Measurements from ENCODE around the gene WNT6.

DNA sequence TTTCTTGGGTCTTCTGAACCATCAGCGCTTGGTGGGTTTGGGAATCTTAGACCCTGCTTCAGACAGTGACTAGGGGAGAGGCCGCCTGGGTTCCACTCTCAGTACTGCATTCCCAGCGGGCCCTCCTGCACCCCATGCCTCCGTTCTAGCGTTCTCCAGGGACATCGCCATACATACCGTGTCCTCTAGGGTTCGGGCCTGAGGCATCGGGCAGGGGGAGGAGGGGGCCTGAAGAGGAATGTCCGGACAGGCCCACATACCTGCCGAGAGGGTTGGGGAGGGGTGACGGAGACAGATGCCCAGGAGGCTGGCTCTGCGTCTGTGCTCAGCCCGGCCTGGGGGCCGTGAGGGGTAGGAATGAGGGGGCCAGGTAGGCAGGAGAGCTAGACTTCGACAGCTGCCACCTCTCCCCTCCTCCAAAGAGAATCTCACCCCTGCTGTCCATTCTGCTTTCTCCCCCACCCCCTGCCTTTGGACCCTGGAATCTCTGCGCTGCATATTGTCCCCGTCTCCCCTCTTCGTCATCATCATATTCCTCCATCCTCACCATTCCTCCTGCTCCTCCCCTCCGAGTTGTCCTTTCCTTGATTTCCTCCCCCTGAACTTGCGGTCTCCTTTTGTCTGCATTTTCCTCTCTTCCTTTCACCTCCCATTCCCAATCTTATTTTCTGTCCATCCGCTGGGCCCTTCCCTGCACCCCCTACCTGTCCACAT is 13.2 kb downstream of the WNT6 start:
- TF ChIP-seq POLR2A (IDR thresholded peaks at IDR 0.05; ENCODE audit: control extremely low read depth in 1 of 2, low read depth in 2 of 2, low read length in 2 of 2) (no peak), KDM1A (IDR thresholded peaks at IDR 0.05; ENCODE audit: borderline replicate concordance, low read length) (no peak), KDM4A (IDR thresholded peaks at IDR 0.05; ENCODE audit: low read depth, low read length, severe bottlenecking) (no peak), PHF8 (conservative IDR thresholded peaks at IDR 0.05; ENCODE audit: low read depth, low read length) (no peak), SIX5 (IDR thresholded peaks at IDR 0.05; ENCODE audit: low read depth, low read length) (no peak), CHD2 (IDR thresholded peaks at IDR 0.05; ENCODE audit: low read length) (no peak)
- TF ChIP-seq, protein P1, sequence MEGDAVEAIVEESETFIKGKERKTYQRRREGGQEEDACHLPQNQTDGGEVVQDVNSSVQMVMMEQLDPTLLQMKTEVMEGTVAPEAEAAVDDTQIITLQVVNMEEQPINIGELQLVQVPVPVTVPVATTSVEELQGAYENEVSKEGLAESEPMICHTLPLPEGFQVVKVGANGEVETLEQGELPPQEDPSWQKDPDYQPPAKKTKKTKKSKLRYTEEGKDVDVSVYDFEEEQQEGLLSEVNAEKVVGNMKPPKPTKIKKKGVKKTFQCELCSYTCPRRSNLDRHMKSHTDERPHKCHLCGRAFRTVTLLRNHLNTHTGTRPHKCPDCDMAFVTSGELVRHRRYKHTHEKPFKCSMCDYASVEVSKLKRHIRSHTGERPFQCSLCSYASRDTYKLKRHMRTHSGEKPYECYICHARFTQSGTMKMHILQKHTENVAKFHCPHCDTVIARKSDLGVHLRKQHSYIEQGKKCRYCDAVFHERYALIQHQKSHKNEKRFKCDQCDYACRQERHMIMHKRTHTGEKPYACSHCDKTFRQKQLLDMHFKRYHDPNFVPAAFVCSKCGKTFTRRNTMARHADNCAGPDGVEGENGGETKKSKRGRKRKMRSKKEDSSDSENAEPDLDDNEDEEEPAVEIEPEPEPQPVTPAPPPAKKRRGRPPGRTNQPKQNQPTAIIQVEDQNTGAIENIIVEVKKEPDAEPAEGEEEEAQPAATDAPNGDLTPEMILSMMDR (IDR thresholded peaks at IDR 0.05; ENCODE audit: control extremely low read depth in 1 of 3, insufficient read depth in 1 of 3, low read depth in 1 of 3, low read length in 3 of 3), result no peak
